NT2/D1 (cell line): ENCODE measurements around the gene GSK3B.
"Not testable (repeated sequence)": the region's sequence is repeated elsewhere in the genome, so short reads cannot be mapped to it uniquely, and the experiment has no call there.

Source experiments
- DNase-seq: peaks from one replicate; pipeline ENCODE4 v3.0.0-alpha.2; 2011; ENCODE audit warnings: low read depth, low spot score
- H3K27me3 ChIP-seq: 2 replicates; pipeline ENCODE4 v1.6.0; 2011; ENCODE audit warnings: mild to moderate bottlenecking; ENCODE audit not compliant: insufficient read length, insufficient read depth
- H3K36me3 ChIP-seq: 2 replicates; pipeline ENCODE4 v1.6.1; 2011; ENCODE audit warnings: mild to moderate bottlenecking, low read length, mixed read lengths; ENCODE audit not compliant: insufficient read depth, insufficient read length
- H3K4me1 ChIP-seq: 2 replicates; pipeline ENCODE4 v1.5.1; 2011; ENCODE audit not compliant: insufficient read depth, insufficient read length
- H3K4me3 ChIP-seq: 2 replicates; pipeline ENCODE4 v1.5.1; 2011; ENCODE audit warnings: low read depth; ENCODE audit not compliant: insufficient read length
- H3K9ac ChIP-seq: 2 replicates; pipeline ENCODE4 v1.6.0; 2011; ENCODE audit warnings: low read depth; ENCODE audit not compliant: insufficient read length
- H3K9me3 ChIP-seq: 2 replicates; pipeline ENCODE4 v1.5.1; 2011; ENCODE audit warnings: mild to moderate bottlenecking, low read length; ENCODE audit not compliant: insufficient read depth
- SUZ12 ChIP-seq: IDR thresholded peaks from 2 replicates; pipeline ENCODE4 v1.6.1; 2011; ENCODE audit not compliant: insufficient read length, insufficient read depth; ENCODE audit errors: extremely low read depth
- YY1 ChIP-seq: IDR thresholded peaks from 2 replicates; pipeline ENCODE4 v1.6.1; 2011; ENCODE audit not compliant: insufficient read length, insufficient read depth
- ZNF274 ChIP-seq: IDR thresholded peaks from 2 replicates; pipeline ENCODE4 v1.6.1; 2011; ENCODE audit warnings: mild to moderate bottlenecking, low read depth, low read length

The GSK3B gene

DNA sequence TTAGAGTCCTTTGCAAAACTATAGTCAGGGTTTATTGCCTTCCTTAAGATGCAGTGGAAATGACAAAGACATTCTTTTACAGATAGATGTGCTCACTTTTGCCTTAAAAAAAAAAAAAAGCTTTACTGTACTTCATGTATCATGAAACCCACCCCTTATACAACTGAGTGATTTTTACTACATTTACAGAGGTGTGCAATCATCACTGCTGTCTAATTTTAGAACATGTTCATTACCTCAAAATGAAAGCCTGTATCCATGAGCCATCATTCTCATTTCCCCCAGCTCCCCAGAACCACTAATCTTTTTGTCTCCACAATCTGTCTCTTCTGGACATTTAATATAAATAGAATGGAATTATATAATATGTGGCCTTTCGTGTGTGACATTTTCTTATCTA, 200.5 kb downstream of the GSK3B start:
- TF ChIP-seq YY1: no peak
- no peak for TF ChIP-seq SUZ12
- no peak for TF ChIP-seq ZNF274

DNA sequence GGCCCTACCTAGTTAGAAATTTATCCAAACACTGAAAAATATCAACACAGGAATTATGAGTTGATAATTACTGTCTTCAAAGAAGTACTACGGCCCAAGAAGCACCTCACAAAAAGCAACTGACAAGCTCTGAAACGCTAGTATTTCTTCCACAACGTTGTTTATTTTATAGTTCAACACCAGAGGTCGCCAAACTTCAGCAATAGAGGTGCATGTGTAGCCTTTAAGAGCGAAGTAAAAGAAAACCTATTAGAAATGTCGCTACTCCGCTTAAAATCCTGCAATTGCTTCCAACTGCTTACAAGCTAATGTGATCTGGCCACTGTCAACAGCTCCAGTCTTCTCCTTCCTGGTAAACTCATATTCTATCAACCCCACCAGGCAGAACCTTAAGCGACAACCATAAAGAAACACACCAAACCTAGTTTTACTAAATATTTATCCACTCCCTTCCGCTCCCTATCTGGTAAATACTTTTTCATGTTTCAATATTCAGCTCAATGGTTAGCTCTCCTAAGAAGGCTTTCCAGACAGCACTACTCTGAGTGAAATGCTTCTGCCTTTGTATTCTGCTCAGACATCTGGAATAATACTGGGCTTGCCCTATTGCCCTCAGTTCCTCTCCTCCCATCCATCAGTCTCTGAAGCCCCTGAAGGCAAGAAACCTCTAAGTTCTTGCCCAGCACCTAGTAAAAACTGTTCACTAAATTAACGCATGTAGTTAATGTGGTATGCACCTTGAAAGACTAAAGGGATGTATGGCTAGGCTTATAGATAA, 202.1 kb downstream of the GSK3B start:
- Histone ChIP-seq H3K9me3 (peaks cover 20% of the 10 kb centered on the region), H3K27me3 (no peaks in the 10 kb centered on the region), H3K9ac (no peak overlapping the region), H3K36me3 (peaks cover 4% of the 10 kb centered on the region), H3K4me3 (no peak overlapping the region), H3K4me1 (no peaks in the 10 kb centered on the region)
- TF ChIP-seq ZNF274 (no peak), YY1 (no peak), SUZ12 (no peak)
- peak; percentile 57 for DNase-seq

More for the DNA sequence above, 200.5 kb downstream of the GSK3B start:
- Histone ChIP-seq H3K9ac (no peak overlapping the region), H3K9me3 (peaks cover 16% of the 10 kb centered on the region), H3K4me3 (no peak overlapping the region), H3K4me1 (no peaks in the 10 kb centered on the region), H3K27me3 (no peaks in the 10 kb centered on the region), H3K36me3 (peaks cover 3% of the 10 kb centered on the region)
- DNase-seq: no peak

DNA sequence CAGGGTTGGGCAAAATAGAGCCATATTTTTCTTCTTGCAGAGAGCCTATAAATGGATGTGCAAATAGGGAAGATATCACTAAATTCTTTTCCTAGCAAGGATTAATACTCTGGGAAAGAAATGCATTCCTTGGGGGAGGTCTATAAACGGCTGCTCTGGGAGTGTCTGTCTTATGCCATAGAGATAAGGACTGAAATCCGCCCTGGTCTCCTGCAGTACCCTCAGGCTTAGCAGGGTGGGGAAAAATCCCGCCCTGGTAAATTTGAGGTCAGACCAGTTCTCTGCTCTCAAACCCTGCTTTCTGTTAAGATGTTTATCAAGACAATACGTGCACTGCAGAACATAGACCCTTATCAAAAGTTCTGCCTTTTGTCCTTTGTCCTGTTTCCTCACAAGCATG, 205.6 kb downstream of the GSK3B start:
- not testable (repeated sequence) for DNase-seq, H3K27me3 ChIP-seq, H3K36me3 ChIP-seq, H3K4me1 ChIP-seq, H3K4me3 ChIP-seq, H3K9ac ChIP-seq
- peaks cover 20% of the 10 kb centered on the region for H3K9me3 ChIP-seq

DNA sequence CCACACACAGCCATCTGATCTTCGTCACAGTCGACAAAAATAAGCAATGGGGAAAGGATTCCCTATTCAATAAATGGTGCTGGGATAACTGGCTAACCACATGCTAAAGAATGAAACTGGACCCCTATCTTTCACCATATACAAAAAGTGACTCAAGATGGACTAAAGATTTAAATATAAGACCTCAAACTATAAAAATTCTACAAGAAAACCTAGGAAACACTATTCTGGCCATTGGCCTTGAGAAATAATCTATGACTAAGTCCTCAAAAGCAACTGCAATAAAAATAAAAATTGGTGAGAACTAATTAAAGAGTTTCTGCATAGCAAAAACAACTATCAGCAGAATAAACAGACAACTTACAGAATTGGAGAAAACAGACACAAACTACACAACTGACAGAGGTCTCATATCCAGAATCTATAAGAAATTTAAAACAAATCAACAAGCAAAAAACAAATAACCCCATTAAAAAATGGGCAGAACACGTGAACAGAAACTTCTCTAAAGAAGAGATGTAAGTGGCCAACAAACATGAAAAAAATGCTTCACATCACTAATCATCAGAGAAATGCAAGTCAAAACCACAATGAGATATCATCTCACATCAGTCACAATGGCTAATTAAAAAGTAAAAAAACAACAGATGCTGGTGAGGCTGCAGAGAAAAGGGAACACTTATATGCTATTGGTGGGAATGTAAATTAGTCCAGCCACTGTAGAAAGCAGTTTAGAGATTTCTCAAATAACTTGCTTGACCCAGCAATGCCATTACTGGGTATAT, 208.3 kb downstream of the GSK3B start:
- H3K9ac ChIP-seq: no peak overlapping the region
- H3K9me3 ChIP-seq: peaks cover 20% of the 10 kb centered on the region
- no peak overlapping the region for H3K4me3 ChIP-seq
- H3K4me1 ChIP-seq: no peaks in the 10 kb centered on the region
- H3K36me3 ChIP-seq: peaks cover 9% of the 10 kb centered on the region
- TF ChIP-seq YY1 (no peak), SUZ12 (no peak)
- H3K27me3 ChIP-seq: no peaks in the 10 kb centered on the region
- no peak for DNase-seq

DNA sequence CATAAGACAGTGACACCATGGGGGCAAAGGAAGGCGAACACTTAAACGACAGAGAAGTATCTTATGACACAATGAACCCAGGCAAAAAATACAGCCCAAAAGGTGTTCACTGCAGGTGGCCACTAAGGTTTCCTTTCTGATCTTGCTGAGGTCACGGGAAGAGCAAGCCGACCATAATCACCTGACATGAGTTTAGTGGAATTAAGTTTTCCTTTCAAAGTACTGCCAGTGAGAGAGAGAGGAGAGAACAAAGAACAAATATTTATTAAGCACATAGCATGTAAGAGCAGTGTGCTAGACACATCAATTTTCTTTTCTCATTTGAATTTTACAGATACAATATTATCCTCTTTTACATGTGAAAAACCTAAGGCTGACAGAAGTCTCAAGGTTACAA, 210.1 kb downstream of the GSK3B start:
- DNase-seq: no peak
- H3K9me3 ChIP-seq: peaks cover 7% of the 10 kb centered on the region
- H3K36me3 ChIP-seq: peaks cover 15% of the 10 kb centered on the region
- H3K27me3 ChIP-seq: no peaks in the 10 kb centered on the region
- H3K4me1 ChIP-seq: no peaks in the 10 kb centered on the region
- H3K9ac ChIP-seq: no peak overlapping the region
- TF ChIP-seq ZNF274 (no peak), SUZ12 (no peak), YY1 (no peak)
- no peak overlapping the region for H3K4me3 ChIP-seq

DNA sequence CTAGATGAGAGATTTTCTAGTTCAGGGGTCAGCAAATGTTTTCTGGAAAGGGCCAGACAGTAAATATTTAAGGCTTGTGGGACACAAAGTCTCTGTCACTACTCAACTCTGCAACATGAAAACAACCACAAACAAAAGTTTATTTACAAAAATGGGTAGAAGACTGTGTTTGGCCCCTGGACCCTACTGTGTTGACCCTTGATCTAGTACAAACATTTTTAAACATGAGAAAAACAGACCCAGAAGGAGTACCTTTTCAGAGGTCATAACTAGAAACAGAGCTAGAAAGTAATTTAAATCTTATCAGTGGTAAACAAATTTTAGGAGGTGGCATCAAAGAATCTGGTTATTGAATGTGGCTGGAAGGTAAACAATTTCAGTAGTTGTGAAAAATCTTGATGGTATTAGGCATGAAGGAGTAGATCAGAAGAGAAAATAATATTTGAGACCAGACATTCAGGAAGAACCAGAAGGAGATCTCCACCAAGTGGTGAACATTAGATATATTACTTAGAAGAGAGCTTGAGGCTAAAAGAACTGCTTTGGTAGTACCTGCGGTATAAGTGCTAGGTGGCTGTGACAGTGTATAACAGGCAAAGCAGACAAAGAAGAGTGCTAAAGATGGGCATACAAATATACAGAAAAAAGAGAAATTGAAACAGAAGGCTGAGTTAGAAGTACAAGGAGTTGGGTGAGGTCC, 210.6 kb downstream of the GSK3B start:
- Histone ChIP-seq H3K9ac (no peak overlapping the region), H3K9me3 (peaks cover 2% of the 10 kb centered on the region; the same call in 1 of the 2 replicates), H3K4me1 (no peaks in the 10 kb centered on the region), H3K27me3 (no peaks in the 10 kb centered on the region), H3K36me3 (peaks cover 11% of the 10 kb centered on the region), H3K4me3 (no peak overlapping the region)
- DNase-seq: no peak
- TF ChIP-seq ZNF274 (no peak), SUZ12 (no peak)

DNA sequence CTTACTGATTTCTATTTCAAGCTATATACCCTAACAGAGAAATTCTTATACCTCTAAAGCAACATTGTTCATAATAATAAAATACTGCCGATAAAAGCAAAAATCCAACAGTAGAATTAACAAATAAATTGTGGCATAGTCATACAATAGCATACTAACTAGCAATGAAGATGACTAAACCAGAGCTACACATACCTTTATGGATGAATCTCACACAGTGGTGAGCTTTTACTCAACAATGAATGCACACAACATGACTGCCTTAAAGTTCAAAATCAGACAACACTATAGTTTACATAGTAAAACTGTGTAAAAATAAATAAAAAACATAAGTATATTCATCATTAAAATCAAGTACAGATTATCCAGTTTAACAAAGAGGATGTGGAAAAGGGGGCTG, 213.3 kb downstream of the GSK3B start:
- no peak for DNase-seq
- H3K4me1 ChIP-seq: no peaks in the 10 kb centered on the region
- H3K27me3 ChIP-seq: no peaks in the 10 kb centered on the region
- no peak overlapping the region for H3K9ac ChIP-seq
- H3K9me3 ChIP-seq: no peaks in the 10 kb centered on the region
- TF ChIP-seq YY1 (no peak), ZNF274 (no peak), SUZ12 (no peak)
- peaks cover 13% of the 10 kb centered on the region for H3K36me3 ChIP-seq
- H3K4me3 ChIP-seq: no peak overlapping the region
